Measurements from ENCODE around the gene UTP15. TPM values are rescaled to one million over a fixed set of nuclear protein-coding genes. Genes with fewer than 3 reads are reported as not detected.

UTP15 gene, protein sequence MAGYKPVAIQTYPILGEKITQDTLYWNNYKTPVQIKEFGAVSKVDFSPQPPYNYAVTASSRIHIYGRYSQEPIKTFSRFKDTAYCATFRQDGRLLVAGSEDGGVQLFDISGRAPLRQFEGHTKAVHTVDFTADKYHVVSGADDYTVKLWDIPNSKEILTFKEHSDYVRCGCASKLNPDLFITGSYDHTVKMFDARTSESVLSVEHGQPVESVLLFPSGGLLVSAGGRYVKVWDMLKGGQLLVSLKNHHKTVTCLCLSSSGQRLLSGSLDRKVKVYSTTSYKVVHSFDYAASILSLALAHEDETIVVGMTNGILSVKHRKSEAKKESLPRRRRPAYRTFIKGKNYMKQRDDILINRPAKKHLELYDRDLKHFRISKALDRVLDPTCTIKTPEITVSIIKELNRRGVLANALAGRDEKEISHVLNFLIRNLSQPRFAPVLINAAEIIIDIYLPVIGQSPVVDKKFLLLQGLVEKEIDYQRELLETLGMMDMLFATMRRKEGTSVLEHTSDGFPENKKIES
- total RNA-seq: 13.2 and 13.8 TPM in 2 replicates

DNA sequence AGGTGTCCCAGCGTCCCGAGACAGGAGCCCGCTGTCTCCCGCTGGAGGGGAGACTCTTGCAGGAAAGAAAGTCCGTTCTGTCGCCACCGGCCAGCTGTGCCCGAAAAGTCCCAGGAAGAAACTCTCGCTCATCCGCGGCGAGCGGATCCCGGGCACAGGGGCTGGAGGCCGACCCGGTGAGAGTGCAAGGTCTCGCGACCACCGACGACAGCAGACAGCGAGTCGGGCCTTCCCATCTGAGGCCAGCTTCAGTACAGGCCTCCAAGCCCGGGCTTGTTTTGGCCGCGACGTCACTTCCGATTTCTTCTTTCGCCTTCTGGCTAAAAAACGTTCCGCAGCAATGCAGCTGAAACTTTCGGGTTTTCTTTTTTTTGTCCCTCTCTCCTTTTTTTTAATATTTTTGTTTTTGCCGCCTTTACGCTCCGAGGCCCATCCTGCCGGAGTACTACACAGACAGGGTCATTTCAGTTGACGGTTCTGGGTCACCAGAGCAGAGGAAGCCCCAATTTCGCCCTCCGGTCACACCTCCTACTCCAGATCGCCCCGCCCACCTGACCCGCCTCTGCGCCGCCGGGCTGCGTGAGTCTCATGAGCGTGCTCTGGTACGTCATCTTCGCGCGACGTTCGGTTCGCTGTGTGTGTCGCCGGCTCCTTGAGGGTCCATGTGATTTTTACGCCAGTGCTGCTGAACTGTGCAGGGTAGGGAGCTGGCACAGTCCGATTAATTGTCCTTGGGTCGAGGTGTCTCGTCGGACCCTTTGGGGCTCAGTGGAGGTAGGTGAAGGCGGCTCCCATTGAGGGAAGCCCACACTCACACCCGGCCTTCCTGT, at the start of gene UTP15, which contains the start of gene ANKRA2:
UTP15 (plus strand) TSS at position 605 of the 830 bp plus-strand sequence. CDS start 1,602 bp downstream, outside the sequence.
ANKRA2 (minus strand) TSS at position 501 of the 830 bp plus-strand sequence. CDS start 2,758 bp downstream, outside the sequence.

DNA sequence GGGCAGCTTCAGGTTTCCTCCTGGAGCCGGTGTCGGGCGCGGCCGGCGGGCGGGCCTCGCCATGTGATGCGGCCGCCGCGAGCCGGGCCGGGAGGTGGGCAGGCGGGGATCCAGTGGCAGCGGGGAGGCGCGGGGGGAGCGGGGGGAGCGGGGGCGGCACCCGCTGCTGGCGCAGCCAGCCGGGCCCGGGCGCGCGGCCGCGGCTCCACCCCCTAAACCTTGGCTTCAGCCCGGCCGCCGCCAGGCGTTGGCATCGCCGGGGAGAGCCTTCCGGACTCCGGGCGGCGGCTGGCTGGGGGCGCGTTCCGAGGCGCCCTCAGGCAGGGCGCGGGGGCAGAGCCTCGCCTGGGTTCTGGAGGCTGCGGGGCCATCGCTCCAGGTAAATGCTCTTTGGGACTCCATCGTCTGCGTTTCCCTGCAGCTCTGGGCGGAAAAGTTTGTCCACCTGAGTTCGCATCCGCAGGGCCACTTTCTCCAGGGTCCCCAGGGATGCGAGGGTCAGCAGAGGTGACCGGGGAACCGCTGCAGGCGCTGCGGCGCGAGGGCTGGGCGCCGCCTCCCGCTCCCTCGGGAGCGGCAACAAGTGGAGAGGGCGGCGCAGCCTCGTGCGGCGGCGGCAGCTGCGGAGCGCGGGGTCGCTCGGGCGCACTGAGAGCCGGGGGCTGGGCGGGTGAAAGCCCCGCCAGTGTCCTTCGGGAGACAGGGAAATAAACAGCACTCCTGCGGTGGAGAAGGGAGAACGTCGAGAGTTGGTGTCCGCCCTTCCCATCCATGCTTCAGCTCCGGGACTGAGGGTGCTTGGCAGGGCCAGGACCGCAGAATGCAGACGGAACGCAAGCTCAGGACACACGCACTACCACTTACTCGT, 60.6 kb downstream of the UTP15 start, which contains the start of gene ARHGEF28:
ARHGEF28 (plus strand) TSS at position 253 of the 868 bp plus-strand sequence. CDS start 58,656 bp downstream, outside the sequence.

Other genes with a start within 250 kb of the UTP15 start
- 2.0 and 3.0 TPM in 2 replicates for gene FOXD1, start 117.0 kb upstream of the UTP15 start, total RNA-seq
- 667 and 682 TPM in 2 replicates for gene BTF3, start 67.3 kb upstream of the UTP15 start, total RNA-seq
- 9.7 and 15.9 TPM in 2 replicates for gene ANKRA2, start 104 bp upstream of the UTP15 start, total RNA-seq
- 15.7 and 19.5 TPM in 2 replicates for gene ARHGEF28, start 60.5 kb downstream of the UTP15 start, total RNA-seq

All from airway epithelial cell (primary cell).